HEK293 (cell line): Measurements from ENCODE around the gene TFRC.

ENCODE experiments used
- CTCF ChIA-PET: fragments of 350-600 bp; formaldehyde crosslinking; extraction: SDS; loops from one replicate; lab custom pipeline; 2021; ENCODE audit warnings: antibody characterized with exemption; lab: Yijun Ruan, JAX
- POLR2A ChIA-PET: fragments of 300-600 bp; formaldehyde crosslinking; extraction: SDS; loops from one replicate; lab custom pipeline; 2020; ENCODE audit warnings: antibody characterized with exemption, inconsistent platforms; lab: Yijun Ruan, JAX
- H3K27ac ChIP-seq: fragments of 200-500 bp; sonication (Bioruptor generic); 2 replicates; pipeline ENCODE4 v1.5.1; 2014; ENCODE audit warnings: low read depth, low read length, control low read depth, inconsistent platforms; ENCODE audit errors: extremely low read depth
- H3K36me3 ChIP-seq, 2 experiments: fragments of 200-500 bp in 1 of 2; sonication (Bioruptor generic) in 1 of 2; 1 replicate in 1 of 2; 2 replicates in 1 of 2; pipeline ENCODE4 v1.5.1; 2014 to 2017; ENCODE audit warnings: inconsistent platforms in 2 of 2, low read length in 2 of 2; ENCODE audit not compliant: control insufficient read depth in 2 of 2, insufficient read depth in 1 of 2
- H3K4me1 ChIP-seq: fragments of 200-500 bp; sonication (Bioruptor generic); 2 replicates; pipeline ENCODE4 v1.5.1; 2014; ENCODE audit warnings: mild to moderate bottlenecking, low read length, inconsistent platforms; ENCODE audit not compliant: control insufficient read depth, insufficient read depth
- H3K4me3 ChIP-seq: 2 replicates; pipeline ENCODE4 v1.5.1; 2011; ENCODE audit warnings: low read depth, mild to moderate bottlenecking, control low read depth, low read length, moderate library complexity
- H3K9me3 ChIP-seq: fragments of 200-500 bp; sonication (Bioruptor generic); 2 replicates; pipeline ENCODE4 v1.5.1; 2014; ENCODE audit warnings: low read depth, low read length, inconsistent platforms; ENCODE audit not compliant: control insufficient read depth, insufficient read depth
- BCL11B ChIP-seq: fragments of 450-650 bp; formaldehyde crosslinking; IDR thresholded peaks from 2 replicates; pipeline ENCODE4 v1.5.1; 2016; ENCODE audit warnings: low read depth, missing biosample characterization, missing genetic modification characterization
- EGR2 ChIP-seq: fragments of 450-650 bp; formaldehyde crosslinking; IDR thresholded peaks from 2 replicates; pipeline ENCODE4 v1.5.1; 2016; ENCODE audit warnings: low read depth, missing biosample characterization, missing genetic modification characterization
- KLF1 ChIP-seq: fragments of 450-650 bp; formaldehyde crosslinking; IDR thresholded peaks from 2 replicates; pipeline ENCODE4 v1.5.1; 2016; ENCODE audit warnings: missing biosample characterization, missing genetic modification characterization
- KLF17 ChIP-seq: fragments of 450-650 bp; formaldehyde crosslinking; IDR thresholded peaks from 2 replicates; pipeline ENCODE4 v1.5.1; 2016; ENCODE audit warnings: missing biosample characterization, missing genetic modification characterization
- PATZ1 ChIP-seq: fragments of 450-650 bp; formaldehyde crosslinking; IDR thresholded peaks from 2 replicates; pipeline ENCODE4 v1.5.1; 2016; ENCODE audit warnings: missing biosample characterization, missing genetic modification characterization
- PBX3 ChIP-seq: sonication (generic); formaldehyde crosslinking; IDR thresholded peaks from 2 replicates; pipeline ENCODE4 v1.8.1; 2022; ENCODE audit warnings: mild to moderate bottlenecking, moderate library complexity, missing genetic modification reagents
- PRDM1 ChIP-seq: fragments of 450-650 bp; formaldehyde crosslinking; IDR thresholded peaks from 2 replicates; pipeline ENCODE4; 2016; ENCODE audit warnings: missing biosample characterization, missing genetic modification characterization
- REST ChIP-seq: fragments of 450-650 bp; formaldehyde crosslinking; IDR thresholded peaks from 2 replicates; pipeline ENCODE4 v1.5.1; 2016; ENCODE audit warnings: missing biosample characterization, missing genetic modification characterization
- SP3 ChIP-seq: fragments of 450-650 bp; formaldehyde crosslinking; IDR thresholded peaks from 2 replicates; pipeline ENCODE4 v1.5.1; 2016; ENCODE audit warnings: missing biosample characterization, missing genetic modification characterization
- ZBTB49 ChIP-seq: fragments of 450-650 bp; formaldehyde crosslinking; IDR thresholded peaks from 2 replicates; pipeline ENCODE4 v1.5.1; 2016; ENCODE audit warnings: missing biosample characterization, missing genetic modification characterization, low read depth
- ZNF112 ChIP-seq: fragments of 450-650 bp; formaldehyde crosslinking; IDR thresholded peaks from 2 replicates; pipeline ENCODE4 v1.5.0; 2017; ENCODE audit warnings: missing biosample characterization, missing genetic modification characterization
- ZNF121 ChIP-seq: fragments of 450-650 bp; formaldehyde crosslinking; IDR thresholded peaks from 2 replicates; pipeline ENCODE4 v1.5.1; 2016; ENCODE audit warnings: missing biosample characterization, missing genetic modification characterization
- ZNF146 ChIP-seq: fragments of 450-650 bp; formaldehyde crosslinking; IDR thresholded peaks from 2 replicates; pipeline ENCODE4 v1.5.1; 2016; ENCODE audit warnings: missing biosample characterization, missing genetic modification characterization
- ZNF16 ChIP-seq: fragments of 450-650 bp; formaldehyde crosslinking; IDR thresholded peaks from 2 replicates; pipeline ENCODE4 v1.5.1; 2016; ENCODE audit warnings: low read depth, missing biosample characterization, missing genetic modification characterization
- ZNF24 ChIP-seq: fragments of 450-650 bp; formaldehyde crosslinking; IDR thresholded peaks from 2 replicates; pipeline ENCODE4 v1.5.1; 2016; ENCODE audit warnings: missing biosample characterization, missing genetic modification characterization
- ZNF26 ChIP-seq: fragments of 450-650 bp; formaldehyde crosslinking; IDR thresholded peaks from 2 replicates; pipeline ENCODE4 v1.5.1; 2016; ENCODE audit warnings: missing biosample characterization, missing genetic modification characterization
- ZNF341 ChIP-seq: fragments of 450-650 bp; formaldehyde crosslinking; IDR thresholded peaks from 2 replicates; pipeline ENCODE4; 2016; ENCODE audit warnings: low read depth, missing biosample characterization, missing genetic modification characterization
- ZNF354C ChIP-seq: fragments of 450-650 bp; formaldehyde crosslinking; IDR thresholded peaks from 2 replicates; pipeline ENCODE4 v1.5.1; 2016; ENCODE audit warnings: missing biosample characterization, missing genetic modification characterization, low read depth, borderline replicate concordance
- ZNF404 ChIP-seq: fragments of 450-650 bp; formaldehyde crosslinking; IDR thresholded peaks from 2 replicates; pipeline ENCODE4 v1.5.1; 2017; ENCODE audit warnings: missing biosample characterization, missing genetic modification characterization
- ZNF423 ChIP-seq: fragments of 450-650 bp; formaldehyde crosslinking; IDR thresholded peaks from 2 replicates; pipeline ENCODE4 v1.5.1; 2016; ENCODE audit warnings: missing biosample characterization, missing genetic modification characterization
- ZNF548 ChIP-seq: fragments of 450-650 bp; formaldehyde crosslinking; IDR thresholded peaks from 2 replicates; pipeline ENCODE4 v1.5.1; 2016; ENCODE audit warnings: missing biosample characterization, missing genetic modification characterization
- ZNF610 ChIP-seq: fragments of 450-650 bp; formaldehyde crosslinking; IDR thresholded peaks from 2 replicates; pipeline ENCODE4 v1.5.1; 2016; ENCODE audit warnings: missing biosample characterization, missing genetic modification characterization, borderline replicate concordance

TFRC gene

GRCh38 chr3:196082619-196082971 lies 705 bp upstream of the TFRC start:
- no peak overlapping the region for H3K27ac ChIP-seq
- ChIA-PET CTCF (no interaction called here), POLR2A (no interaction called here)
- no peaks in the 10 kb centered on the region for H3K4me1 ChIP-seq
- no peaks in the 10 kb centered on the region for H3K36me3 ChIP-seq
- H3K4me3 ChIP-seq, result no peak overlapping the region
- TF ChIP-seq KLF1 (tag by site-specific recombination), result no peak
- peak; percentile 80 for TF ChIP-seq PRDM1 (tag by site-specific recombination)
- no peaks in the 10 kb centered on the region for H3K9me3 ChIP-seq

GRCh38 chr3:196081002-196081833 lies 672 bp downstream of the TFRC start:
- CTCF ChIA-PET, result interaction anchor here (0.7 kb wide), 1 partner anchor 119 kb away, joined by 4 read pairs; no protein-coding TSS in a partner anchor
- TF ChIP-seq KLF17 (no peak), ZNF146 (tag by site-specific recombination) (no peak), BCL11B (tag by site-specific recombination) (no peak), ZNF610 (no peak), REST (tag by site-specific recombination) (peak; percentile 98), ZNF404 (no peak), ZNF112 (tag by site-specific recombination) (no peak), ZNF423 (tag by site-specific recombination) (no peak), EGR2 (tag by site-specific recombination) (no peak), ZNF121 (no peak), ZNF16 (tag by site-specific recombination) (no peak), ZNF24 (tag by site-specific recombination) (no peak), ZNF548 (tag by site-specific recombination) (no peak), PBX3 (no peak), ZNF354C (tag by site-specific recombination) (no peak), SP3 (tag by site-specific recombination) (no peak), ZBTB49 (no peak), PATZ1 (tag by site-specific recombination) (no peak), ZNF341 (tag by site-specific recombination) (peak; percentile 57; the same call in 1 of the 2 replicates), ZNF26 (no peak)

More at GRCh38 chr3:196081002-196081833, 672 bp downstream of the TFRC start:
- no peaks in the 10 kb centered on the region for H3K4me1 ChIP-seq
- peak overlapping the region; percentile 89 for H3K4me3 ChIP-seq
- no peaks in the 10 kb centered on the region for H3K9me3 ChIP-seq
- peaks cover 0 to 5% of the 10 kb centered on the region in 2 experiments; a peak in 2 of 3 replicates for H3K36me3 ChIP-seq
- POLR2A ChIA-PET, result no interaction called here
- peak overlapping the region; percentile 77 for H3K27ac ChIP-seq
